ENCODE measurements around the gene CBFA2T3.

- TF ChIP-seq CTCF (IDR thresholded peaks at IDR 0.05), result no peak
- no peak for TF ChIP-seq ZFX (IDR thresholded peaks at IDR 0.05; ENCODE audit: borderline replicate concordance)
These were observed 88.3 kb downstream of the CBFA2T3 start for GRCh38 chr16:88888461-88889387.

Measured in 22Rv1 (cell line).